MCF 10A (cell line): ENCODE results near the gene SETBP1. TPM values are rescaled to one million over a fixed set of nuclear protein-coding genes. Genes with fewer than 3 reads are reported as not detected.

Source experiments
- BruUV-seq: library from RNA; stranded (reverse); fragments of 400-500 nt; replicated peaks from 2 replicates; lab custom pipeline; 2021; lab: Mats Ljungman, UMichigan
- CTCF ChIA-PET: fragments of 300-600 bp; sonication (Branson Sonifier 250); formaldehyde crosslinking; extraction: SDS; loops from one replicate; lab custom pipeline; 2021; ENCODE audit warnings: antibody characterized with exemption, inconsistent platforms; lab: Yijun Ruan, JAX
- POLR2A ChIA-PET: fragments of 300-600, 350-650 bp; sonication (Branson Sonifier 250); formaldehyde crosslinking; extraction: SDS; loops from one replicate; lab custom pipeline; 2020; ENCODE audit warnings: antibody characterized with exemption, inconsistent platforms; lab: Yijun Ruan, JAX
- DNase-seq: peaks from one replicate; pipeline ENCODE4 v3.0.0-alpha.2; 2018; ENCODE audit not compliant: unreplicated experiment
- H3K27ac Mint-ChIP-seq: one replicate; pipeline ENCODE4 v1.8.0; 2022; ENCODE audit warnings: mild to moderate bottlenecking, low read depth, mixed read lengths; ENCODE audit not compliant: unreplicated experiment
- H3K27me3 Mint-ChIP-seq: one replicate; pipeline ENCODE4 v1.8.0; 2022; ENCODE audit warnings: mixed read lengths; ENCODE audit not compliant: insufficient read depth, unreplicated experiment
- H3K36me3 Mint-ChIP-seq: one replicate; pipeline ENCODE4 v1.8.0; 2022; ENCODE audit warnings: mild to moderate bottlenecking, moderate library complexity, mixed read lengths; ENCODE audit not compliant: insufficient read depth, unreplicated experiment
- H3K4me1 Mint-ChIP-seq: one replicate; pipeline ENCODE4 v1.8.0; 2022; ENCODE audit warnings: mixed read lengths; ENCODE audit not compliant: insufficient read depth, unreplicated experiment
- H3K4me3 Mint-ChIP-seq: one replicate; pipeline ENCODE4 v1.8.0; 2022; ENCODE audit warnings: mild to moderate bottlenecking, moderate library complexity, mixed read lengths; ENCODE audit not compliant: unreplicated experiment
- H3K9me3 Mint-ChIP-seq: one replicate; pipeline ENCODE4 v1.8.0; 2022; ENCODE audit warnings: mixed read lengths; ENCODE audit not compliant: unreplicated experiment
- intact Hi-C: fragments of 100-400 bp; cut with micrococcal nuclease; formaldehyde crosslinking; loops from 2 replicates; pipeline ENCODE4 v1.14.1; 2022
- total RNA-seq: library from RNA; stranded (reverse); gene quantifications from 2 replicates; pipeline ENCODE4 v1.2.3, GENCODE V29; 2022
- TF ChIP-seq, protein P1 (sequence below): fragments of 200-600 bp; IDR thresholded peaks from one replicate; pipeline ENCODE4 v1.8.0; 2022; ENCODE audit warnings: antibody characterized with exemption, mild to moderate bottlenecking; ENCODE audit not compliant: unreplicated experiment

SETBP1 gene
- total RNA-seq, 1 experiment from 2014 or later = 4.8 TPM

DNA sequence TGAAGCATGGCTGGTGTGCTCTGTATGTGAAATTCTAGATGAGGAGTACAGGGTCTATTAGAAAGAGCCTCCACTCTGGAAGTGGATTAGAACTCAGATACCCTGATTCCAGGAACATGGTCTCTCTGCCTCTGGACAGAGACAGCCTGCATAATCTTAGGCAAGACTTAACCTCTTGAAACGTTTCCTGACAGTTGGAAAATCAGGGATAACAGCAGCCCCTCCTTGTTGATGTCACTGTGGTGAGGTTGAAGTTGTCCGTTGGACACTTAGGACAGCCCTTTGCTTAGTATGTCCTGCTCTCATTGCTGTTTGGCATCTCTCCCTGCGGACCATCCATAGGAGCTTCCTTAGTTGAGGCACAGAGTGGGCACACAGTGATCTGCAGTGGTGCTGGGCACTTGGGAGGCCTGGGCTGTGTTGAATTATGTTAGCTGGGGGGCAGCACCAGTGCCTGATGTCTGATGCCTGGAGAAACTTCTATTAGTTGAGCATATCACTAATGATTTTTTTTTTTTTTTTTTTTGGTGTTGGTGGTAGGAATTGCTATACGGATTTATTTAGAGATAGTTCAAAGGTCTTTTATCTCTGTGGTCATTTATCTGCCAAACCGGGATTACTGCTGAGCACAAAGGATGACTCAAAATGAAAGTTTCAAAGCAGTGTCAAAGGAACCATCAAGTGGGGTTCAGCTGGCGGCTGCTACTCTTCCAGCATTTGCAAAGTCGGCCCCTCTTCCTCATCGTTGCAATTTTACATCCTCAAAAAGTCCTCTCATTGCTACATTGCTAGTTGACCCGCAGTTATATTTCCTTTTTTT lies 28.8 kb downstream of the SETBP1 start:
- H3K9me3 Mint-ChIP-seq = no peaks in the 10 kb centered on the region
- no peak for DNase-seq
- no TSS peak for BruUV-seq
- no peak overlapping the region for H3K27ac Mint-ChIP-seq
- TF ChIP-seq, protein P1, sequence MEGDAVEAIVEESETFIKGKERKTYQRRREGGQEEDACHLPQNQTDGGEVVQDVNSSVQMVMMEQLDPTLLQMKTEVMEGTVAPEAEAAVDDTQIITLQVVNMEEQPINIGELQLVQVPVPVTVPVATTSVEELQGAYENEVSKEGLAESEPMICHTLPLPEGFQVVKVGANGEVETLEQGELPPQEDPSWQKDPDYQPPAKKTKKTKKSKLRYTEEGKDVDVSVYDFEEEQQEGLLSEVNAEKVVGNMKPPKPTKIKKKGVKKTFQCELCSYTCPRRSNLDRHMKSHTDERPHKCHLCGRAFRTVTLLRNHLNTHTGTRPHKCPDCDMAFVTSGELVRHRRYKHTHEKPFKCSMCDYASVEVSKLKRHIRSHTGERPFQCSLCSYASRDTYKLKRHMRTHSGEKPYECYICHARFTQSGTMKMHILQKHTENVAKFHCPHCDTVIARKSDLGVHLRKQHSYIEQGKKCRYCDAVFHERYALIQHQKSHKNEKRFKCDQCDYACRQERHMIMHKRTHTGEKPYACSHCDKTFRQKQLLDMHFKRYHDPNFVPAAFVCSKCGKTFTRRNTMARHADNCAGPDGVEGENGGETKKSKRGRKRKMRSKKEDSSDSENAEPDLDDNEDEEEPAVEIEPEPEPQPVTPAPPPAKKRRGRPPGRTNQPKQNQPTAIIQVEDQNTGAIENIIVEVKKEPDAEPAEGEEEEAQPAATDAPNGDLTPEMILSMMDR = no peak
- peaks cover 4% of the 10 kb centered on the region for H3K36me3 Mint-ChIP-seq
- H3K4me3 Mint-ChIP-seq = no peak overlapping the region
- intact Hi-C loops = no loop called here
- H3K4me1 Mint-ChIP-seq = peaks cover 12% of the 10 kb centered on the region
- H3K27me3 Mint-ChIP-seq = no peaks in the 10 kb centered on the region
- ChIA-PET POLR2A (interaction anchor here (0.7 kb wide), 1 partner anchor 23 kb away, joined by 3 read pairs; no protein-coding TSS in a partner anchor), CTCF (interaction anchor here (0.6 to 0.7 kb wide), 2 partner anchors 14 to 502 kb away, joined by 3 read pairs; no protein-coding TSS in a partner anchor)

DNA sequence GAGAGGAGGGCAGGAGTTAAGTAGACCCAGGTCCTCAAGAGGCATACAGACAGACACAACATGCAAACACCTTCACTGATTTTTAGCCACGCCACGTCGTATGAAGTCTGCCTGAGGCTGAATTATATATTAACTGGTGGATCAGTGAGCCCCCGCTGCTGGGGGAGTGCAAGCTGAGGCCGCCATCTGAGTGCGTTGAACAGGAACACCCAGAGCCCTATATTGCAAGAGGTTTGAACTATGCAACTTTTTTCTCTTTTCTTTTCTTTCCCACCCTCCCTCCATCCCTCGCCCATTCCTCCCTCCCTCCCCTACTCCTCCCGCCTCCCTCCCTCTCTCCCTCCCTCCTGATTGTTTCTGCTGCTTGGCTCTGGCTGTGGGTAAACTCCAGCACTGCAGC lies 30.2 kb downstream of the SETBP1 start:
- intact Hi-C loops = no loop called here
- Mint-ChIP-seq H3K4me1 (peaks cover 21% of the 10 kb centered on the region), H3K4me3 (no peak overlapping the region), H3K9me3 (no peaks in the 10 kb centered on the region), H3K27me3 (no peaks in the 10 kb centered on the region), H3K36me3 (peaks cover 4% of the 10 kb centered on the region), H3K27ac (no peak overlapping the region)
- no peak for DNase-seq
- CTCF ChIA-PET = no interaction called here
- no TSS peak for BruUV-seq
- TF ChIP-seq, protein P1 = no peak
- POLR2A ChIA-PET = no interaction called here

DNA sequence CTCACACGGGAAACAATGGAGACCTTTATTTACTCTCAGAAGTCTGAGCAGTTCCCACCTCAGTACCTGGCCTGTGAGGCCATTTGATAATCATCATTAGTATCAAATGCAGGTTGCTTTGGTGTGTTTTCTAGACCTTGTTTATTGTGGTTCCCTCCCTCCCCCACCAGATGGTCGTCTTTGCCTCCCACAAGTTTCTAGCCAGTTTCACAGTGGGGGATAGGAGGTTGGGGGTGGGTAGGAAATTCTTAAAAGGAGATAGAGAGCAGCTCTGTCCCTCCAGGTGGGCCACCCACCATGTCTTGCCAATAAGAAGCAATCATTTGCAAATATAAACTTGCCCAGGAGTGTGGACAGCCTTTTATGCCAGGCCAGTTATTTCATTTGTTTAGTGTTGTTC lies 31.3 kb downstream of the SETBP1 start:
- H3K36me3 Mint-ChIP-seq = peaks cover 4% of the 10 kb centered on the region
- no peaks in the 10 kb centered on the region for H3K9me3 Mint-ChIP-seq
- H3K27ac Mint-ChIP-seq = no peak overlapping the region
- POLR2A ChIA-PET = interaction anchor here (0.5 kb wide), 1 partner anchor 57 kb away, joined by 4 read pairs; no protein-coding TSS in a partner anchor
- H3K4me1 Mint-ChIP-seq = peaks cover 24% of the 10 kb centered on the region
- BruUV-seq = no TSS peak
- intact Hi-C loops = no loop called here
- DNase-seq = no peak
- no peaks in the 10 kb centered on the region for H3K27me3 Mint-ChIP-seq
- TF ChIP-seq, protein P1 = no peak
- CTCF ChIA-PET = interaction anchor here (0.6 kb wide), 1 partner anchor 54 kb away, joined by 3 read pairs; no protein-coding TSS in a partner anchor
- H3K4me3 Mint-ChIP-seq = no peak overlapping the region

DNA sequence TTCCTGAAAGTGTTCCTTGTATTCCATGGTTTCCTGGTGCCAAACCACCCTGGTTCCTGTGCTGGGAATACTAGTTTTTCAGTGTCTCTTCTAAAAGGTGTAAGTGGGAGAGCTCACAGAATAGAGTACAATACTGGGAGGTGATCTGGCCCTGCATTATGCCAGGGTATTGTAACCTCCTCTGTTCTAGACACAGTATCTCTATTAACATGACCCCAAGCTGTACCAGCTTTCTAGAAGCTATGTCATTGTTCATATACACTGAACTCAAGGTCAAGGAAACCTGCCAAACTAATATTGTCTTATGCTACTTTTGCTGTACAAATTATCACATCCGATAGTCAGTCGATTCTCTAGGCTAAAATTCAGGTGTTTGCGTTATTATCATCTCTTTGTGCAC lies 32.7 kb downstream of the SETBP1 start:
- H3K9me3 Mint-ChIP-seq = no peaks in the 10 kb centered on the region
- no peak for DNase-seq
- no peaks in the 10 kb centered on the region for H3K27me3 Mint-ChIP-seq

More for the DNA sequence above, 32.7 kb downstream of the SETBP1 start:
- intact Hi-C loops = no loop called here
- no TSS peak for BruUV-seq
- POLR2A ChIA-PET = no interaction called here
- no peak overlapping the region for H3K27ac Mint-ChIP-seq
- H3K4me3 Mint-ChIP-seq = no peak overlapping the region
- TF ChIP-seq, protein P1 = no peak
- CTCF ChIA-PET = interaction anchor here (0.7 kb wide), 1 partner anchor 115 kb away, joined by 3 read pairs; no protein-coding TSS in a partner anchor
- H3K4me1 Mint-ChIP-seq = peaks cover 19% of the 10 kb centered on the region
- H3K36me3 Mint-ChIP-seq = no peaks in the 10 kb centered on the region
